ENCODE measurements around the gene ARHGAP22. TPM values are rescaled to one million over a fixed set of nuclear protein-coding genes. Genes with fewer than 3 reads are reported as not detected.

Gene ARHGAP22
- total RNA-seq, 1 experiment from 2014 or later = 0.53 TPM

- no peaks in the 10 kb centered on the region for H3K27me3 ChIP-seq (replicated peaks)
- no peaks in the 10 kb centered on the region for H3K36me3 ChIP-seq
- no peaks in the 10 kb centered on the region for H3K9me3 ChIP-seq (replicated peaks)
- peak in 1 of 2 experiments; percentile 31 for DNase-seq (ENCODE audit: low read depth in 1 of 2, low spot score in 2 of 2)
- H3K4me1 ChIP-seq (replicated peaks) = no peaks in the 10 kb centered on the region
- H3K27ac ChIP-seq = no peak overlapping the region
- H3K4me3 ChIP-seq = no peak overlapping the region
Observed at GRCh38 chr10:48598243-48598935, 6.5 kb downstream of the ARHGAP22 start.

DNA sequence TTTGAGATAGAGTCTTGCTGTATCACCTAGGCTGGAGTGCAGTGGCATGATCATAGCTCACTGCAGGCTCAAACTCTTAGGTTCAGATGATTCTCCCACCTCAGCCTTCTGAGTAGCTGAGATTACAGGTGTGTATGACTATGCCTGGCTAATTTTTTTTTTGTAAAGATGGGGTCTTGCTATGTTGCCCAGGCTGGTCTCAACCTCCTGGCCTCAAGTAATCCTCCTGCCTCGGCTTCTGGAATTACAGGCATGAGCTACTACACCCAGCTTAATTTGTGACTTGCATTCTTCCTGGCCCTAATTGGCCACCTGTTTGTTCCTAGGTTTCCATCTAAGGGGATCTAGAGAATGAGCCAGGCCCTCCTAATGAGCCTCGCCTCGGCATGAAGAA is 9.3 kb downstream of the ARHGAP22 start:
- H3K36me3 ChIP-seq = no peaks in the 10 kb centered on the region
- no peaks in the 10 kb centered on the region for H3K4me1 ChIP-seq (replicated peaks)
- H3K27ac ChIP-seq = no peak overlapping the region
- DNase-seq (ENCODE audit: low read depth in 1 of 2, low spot score in 2 of 2) = no peak
- H3K9me3 ChIP-seq (replicated peaks) = no peaks in the 10 kb centered on the region
- H3K4me3 ChIP-seq = no peak overlapping the region
- H3K27me3 ChIP-seq (replicated peaks) = no peaks in the 10 kb centered on the region

- DNase-seq (ENCODE audit: low read depth in 1 of 2, low spot score in 2 of 2) = peak in 1 of 2 experiments; percentile 30
- Histone ChIP-seq H3K27ac (no peak overlapping the region), H3K4me3 (no peak overlapping the region), H3K9me3 (replicated peaks) (no peaks in the 10 kb centered on the region), H3K27me3 (replicated peaks) (no peaks in the 10 kb centered on the region), H3K36me3 (no peaks in the 10 kb centered on the region), H3K4me1 (replicated peaks) (no peaks in the 10 kb centered on the region)
Observed at GRCh38 chr10:48594803-48595538, 9.9 kb downstream of the ARHGAP22 start.

GRCh38 chr10:48594371-48594770 is 10.5 kb downstream of the ARHGAP22 start:
- no peaks in the 10 kb centered on the region for H3K4me1 ChIP-seq (replicated peaks)
- H3K9me3 ChIP-seq (replicated peaks) = no peaks in the 10 kb centered on the region
- no peak overlapping the region for H3K27ac ChIP-seq
- no peaks in the 10 kb centered on the region for H3K36me3 ChIP-seq
- no peak for DNase-seq (ENCODE audit: low read depth in 1 of 2, low spot score in 2 of 2)
- no peak overlapping the region for H3K4me3 ChIP-seq
- no peaks in the 10 kb centered on the region for H3K27me3 ChIP-seq (replicated peaks)

GRCh38 chr10:48592346-48592745 is 12.5 kb downstream of the ARHGAP22 start:
- no peak for DNase-seq (ENCODE audit: low read depth in 1 of 2, low spot score in 2 of 2)
- Histone ChIP-seq H3K27me3 (replicated peaks) (no peaks in the 10 kb centered on the region), H3K9me3 (replicated peaks) (no peaks in the 10 kb centered on the region), H3K36me3 (no peaks in the 10 kb centered on the region), H3K27ac (no peak overlapping the region), H3K4me3 (no peak overlapping the region), H3K4me1 (replicated peaks) (no peaks in the 10 kb centered on the region)

- Histone ChIP-seq H3K27ac (no peak overlapping the region), H3K9me3 (replicated peaks) (no peaks in the 10 kb centered on the region), H3K4me1 (replicated peaks) (no peaks in the 10 kb centered on the region), H3K36me3 (no peaks in the 10 kb centered on the region), H3K4me3 (no peak overlapping the region), H3K27me3 (replicated peaks) (no peaks in the 10 kb centered on the region)
- no peak for DNase-seq (ENCODE audit: low read depth in 1 of 2, low spot score in 2 of 2)
Observed at GRCh38 chr10:48590945-48591344, 13.9 kb downstream of the ARHGAP22 start.

- Histone ChIP-seq H3K36me3 (no peaks in the 10 kb centered on the region), H3K4me3 (no peak overlapping the region), H3K27me3 (replicated peaks) (no peaks in the 10 kb centered on the region), H3K9me3 (replicated peaks) (no peaks in the 10 kb centered on the region), H3K4me1 (replicated peaks) (no peaks in the 10 kb centered on the region), H3K27ac (no peak overlapping the region)
- no peak for DNase-seq (ENCODE audit: low read depth in 1 of 2, low spot score in 2 of 2)
Observed at GRCh38 chr10:48589266-48589665, 15.6 kb downstream of the ARHGAP22 start.

GRCh38 chr10:48587819-48588218 is 17.1 kb downstream of the ARHGAP22 start:
- no peaks in the 10 kb centered on the region for H3K36me3 ChIP-seq
- H3K9me3 ChIP-seq (replicated peaks) = no peaks in the 10 kb centered on the region
- no peaks in the 10 kb centered on the region for H3K4me1 ChIP-seq (replicated peaks)
- no peak overlapping the region for H3K27ac ChIP-seq
- H3K4me3 ChIP-seq = no peak overlapping the region
- DNase-seq (ENCODE audit: low read depth in 1 of 2, low spot score in 2 of 2) = no peak
- H3K27me3 ChIP-seq (replicated peaks) = no peaks in the 10 kb centered on the region

GRCh38 chr10:48587101-48587500 is 17.8 kb downstream of the ARHGAP22 start:
- Histone ChIP-seq H3K4me3 (no peak overlapping the region), H3K36me3 (no peaks in the 10 kb centered on the region), H3K9me3 (replicated peaks) (no peaks in the 10 kb centered on the region), H3K27me3 (replicated peaks) (no peaks in the 10 kb centered on the region), H3K27ac (no peak overlapping the region), H3K4me1 (replicated peaks) (no peaks in the 10 kb centered on the region)
- DNase-seq (ENCODE audit: low read depth in 1 of 2, low spot score in 2 of 2) = no peak

GRCh38 chr10:48582970-48583369 is 21.9 kb downstream of the ARHGAP22 start:
- H3K4me3 ChIP-seq = no peak overlapping the region
- H3K4me1 ChIP-seq (replicated peaks) = no peaks in the 10 kb centered on the region
- no peak for DNase-seq (ENCODE audit: low read depth in 1 of 2, low spot score in 2 of 2)
- no peaks in the 10 kb centered on the region for H3K9me3 ChIP-seq (replicated peaks)
- no peaks in the 10 kb centered on the region for H3K36me3 ChIP-seq
- H3K27ac ChIP-seq = no peak overlapping the region
- no peaks in the 10 kb centered on the region; the same call in 1 of the 2 replicates for H3K27me3 ChIP-seq (replicated peaks)

- no peak for DNase-seq (ENCODE audit: low read depth in 1 of 2, low spot score in 2 of 2)
- H3K27ac ChIP-seq = no peak overlapping the region
- H3K4me3 ChIP-seq = no peak overlapping the region
- no peaks in the 10 kb centered on the region; the same call in 1 of the 2 replicates for H3K27me3 ChIP-seq (replicated peaks)
- H3K4me1 ChIP-seq (replicated peaks) = no peaks in the 10 kb centered on the region
- H3K9me3 ChIP-seq (replicated peaks) = no peaks in the 10 kb centered on the region
- H3K36me3 ChIP-seq = no peaks in the 10 kb centered on the region
Observed at GRCh38 chr10:48580236-48580635, 24.6 kb downstream of the ARHGAP22 start.

DNA sequence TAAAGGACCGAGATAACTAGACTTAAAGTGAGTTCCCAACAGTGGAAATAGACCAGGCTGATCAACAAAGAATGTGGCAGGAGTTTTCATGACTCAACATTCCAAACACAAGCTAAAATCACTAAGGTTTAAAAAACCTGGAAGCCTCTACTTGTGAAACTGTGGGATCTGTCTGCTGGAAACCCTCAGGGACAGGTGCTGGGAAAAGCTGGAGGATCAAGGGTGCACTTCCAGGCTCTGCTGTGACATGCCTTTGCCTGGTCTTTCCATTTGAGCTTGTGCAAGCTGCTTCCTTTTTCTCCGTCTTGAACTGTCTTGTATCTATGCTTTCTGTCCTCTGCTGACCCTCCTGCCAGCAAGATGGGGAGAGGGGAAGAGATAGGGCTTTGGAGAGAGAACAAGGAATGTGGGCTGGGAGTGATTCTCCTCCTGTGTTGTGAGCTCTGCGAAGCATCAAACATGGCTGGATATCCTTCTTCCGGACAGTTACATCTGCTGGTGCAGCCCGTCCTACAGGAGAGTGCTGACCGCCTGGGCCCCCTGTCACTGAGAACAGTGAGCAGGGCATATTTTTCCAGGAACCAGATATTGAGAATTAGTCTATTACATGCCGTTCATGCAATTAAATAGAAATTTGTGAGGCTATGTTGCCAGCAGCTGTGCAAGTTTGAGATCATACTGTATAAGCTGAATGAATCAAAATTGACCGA is 25.5 kb downstream of the ARHGAP22 start:
- no peaks in the 10 kb centered on the region; the same call in 1 of the 2 replicates for H3K27me3 ChIP-seq (replicated peaks)
- no peaks in the 10 kb centered on the region for H3K9me3 ChIP-seq (replicated peaks)
- no peaks in the 10 kb centered on the region for H3K4me1 ChIP-seq (replicated peaks)
- H3K27ac ChIP-seq = no peak overlapping the region
- no peaks in the 10 kb centered on the region for H3K36me3 ChIP-seq
- H3K4me3 ChIP-seq = no peak overlapping the region
- DNase-seq (ENCODE audit: low read depth in 1 of 2, low spot score in 2 of 2) = no peak

GRCh38 chr10:48577158-48577557 is 27.7 kb downstream of the ARHGAP22 start:
- no peaks in the 10 kb centered on the region; the same call in 1 of the 2 replicates for H3K27me3 ChIP-seq (replicated peaks)
- no peak for DNase-seq (ENCODE audit: low read depth in 1 of 2, low spot score in 2 of 2)
- H3K27ac ChIP-seq = no peak overlapping the region
- H3K36me3 ChIP-seq = no peaks in the 10 kb centered on the region
- H3K4me3 ChIP-seq = no peak overlapping the region
- no peaks in the 10 kb centered on the region for H3K9me3 ChIP-seq (replicated peaks)
- no peaks in the 10 kb centered on the region for H3K4me1 ChIP-seq (replicated peaks)

- H3K9me3 ChIP-seq (replicated peaks) = no peaks in the 10 kb centered on the region
- H3K4me1 ChIP-seq (replicated peaks) = no peaks in the 10 kb centered on the region
- no peak for DNase-seq (ENCODE audit: low read depth in 1 of 2, low spot score in 2 of 2)
- H3K4me3 ChIP-seq = no peak overlapping the region
- H3K27me3 ChIP-seq (replicated peaks) = no peaks in the 10 kb centered on the region; the same call in 1 of the 2 replicates
- no peaks in the 10 kb centered on the region for H3K36me3 ChIP-seq
- H3K27ac ChIP-seq = no peak overlapping the region
Observed at GRCh38 chr10:48576501-48576900, 28.4 kb downstream of the ARHGAP22 start.

Measured in SJSA1 (cell line).